A549 (cell line): ENCODE results near the gene CCDC146.

ENCODE experiments used
- CTCF ChIP-seq: fragments of >200 bp; sonication (Bioruptor Twin); formaldehyde crosslinking; IDR thresholded peaks from 3 replicates; pipeline ENCODE4 v1.5.1; 2016
- EHMT2 ChIP-seq: fragments of 200-600 bp; sonication (generic); IDR thresholded peaks from 2 replicates; pipeline ENCODE4 v1.6.1; 2016; ENCODE audit warnings: antibody characterized with exemption, low read depth, mild to moderate bottlenecking, moderate library complexity
- JUN ChIP-seq, 2 experiments: fragments of >200 bp; sonication (Bioruptor Twin); formaldehyde crosslinking; IDR thresholded peaks; 2 replicates in 1 of 2; 3 replicates in 1 of 2; pipeline ENCODE4 v1.6.1; 2016 to 2017
- POLR2A ChIP-seq: IDR thresholded peaks from 2 replicates; pipeline ENCODE4 v1.6.1; 2012; ENCODE audit warnings: mild to moderate bottlenecking, low read length
- ZFP36 ChIP-seq: fragments of 450-650 bp; IDR thresholded peaks from 2 replicates; pipeline ENCODE4 v1.6.1; 2014; ENCODE audit warnings: borderline replicate concordance; ENCODE audit not compliant: partially characterized antibody
- ZSCAN20 ChIP-seq: fragments of 250-450 bp; sonication (Bioruptor Pico); IDR thresholded peaks from 2 replicates; pipeline ENCODE4 v1.8.0; 2022; ENCODE audit warnings: mild to moderate bottlenecking, moderate library complexity

- TF ChIP-seq CTCF (no peak), ZFP36 (no peak), POLR2A (no peak), JUN (IDR thresholded peaks at IDR 0.05) (no peak), ZSCAN20 (CRISPR knock-in tag) (no peak), EHMT2 (no peak)
Measured at GRCh38 chr7:77313876-77314480, 191.6 kb downstream of the CCDC146 start.
